ENCODE measurements around the gene KLHL20.
"Not testable (repeated sequence)": the region's sequence is repeated elsewhere in the genome, so short reads cannot be mapped to it uniquely, and the experiment has no call there.

- not testable (repeated sequence) for TF ChIP-seq ZNF143 (CRISPR knock-in tag; IDR thresholded peaks at IDR 0.05); FOXO4 (CRISPR knock-in tag; conservative IDR thresholded peaks at IDR 0.05)
These were observed 85.2 kb downstream of the KLHL20 start for GRCh38 chr1:173799995-173800394.

All from HepG2 (cell line).